IPS-11a (cell line): Measurements from ENCODE around the gene EEA1.
"Not testable (repeated sequence)": the region's sequence is repeated elsewhere in the genome, so short reads cannot be mapped to it uniquely, and the experiment has no call there.

Experiments used
- H3K4me3 ChIP-seq: one replicate; pipeline ENCODE4 v1.5.1; 2013; ENCODE audit warnings: low read depth, low read length, control low read depth

Gene EEA1

GRCh38 chr12:92756898-92757596 is 172.0 kb downstream of the EEA1 start:
- H3K4me3 ChIP-seq, result no peak overlapping the region

DNA sequence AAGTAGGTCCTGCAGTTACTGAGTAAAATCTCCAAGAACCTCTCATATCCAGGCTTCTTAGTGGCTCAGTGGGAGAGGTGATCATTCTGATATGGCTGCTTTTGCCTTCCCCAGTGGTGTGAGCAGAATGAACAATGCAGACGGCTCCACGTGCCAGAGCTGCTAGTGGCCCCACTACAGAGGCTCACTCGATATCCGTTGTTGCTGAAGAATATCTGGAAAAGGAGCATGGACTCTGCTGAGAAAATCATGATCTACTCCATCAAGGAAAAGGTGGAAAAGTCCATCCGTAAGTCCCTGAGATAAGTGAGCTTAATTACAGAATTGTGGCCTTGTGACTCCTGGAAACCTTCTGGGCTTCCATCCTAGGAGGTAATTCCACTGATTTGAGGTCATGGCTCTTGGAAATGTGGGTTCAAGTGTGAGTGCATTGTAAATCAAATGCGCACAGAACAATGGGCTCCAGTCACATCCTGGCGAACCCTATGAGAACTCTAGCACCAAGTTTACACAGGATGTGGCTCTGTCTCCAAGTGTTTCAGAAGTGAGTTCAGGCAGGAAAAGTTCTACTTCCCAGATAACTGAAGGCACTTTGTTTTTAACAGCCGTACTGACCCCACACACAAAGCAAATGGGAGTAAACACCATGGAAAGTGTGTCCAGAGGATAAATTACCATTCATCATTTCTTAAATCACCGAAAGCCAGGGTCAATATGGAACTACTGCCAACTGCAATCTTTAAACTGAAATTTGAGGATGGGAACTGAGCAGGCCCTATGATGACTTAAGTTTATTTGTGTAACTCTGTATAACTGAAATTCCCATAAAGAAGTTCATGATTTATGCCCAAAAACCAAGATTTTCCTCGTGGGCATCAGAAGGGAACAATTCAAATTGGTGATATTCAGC is 174.9 kb downstream of the EEA1 start:
- no peak overlapping the region for H3K4me3 ChIP-seq

GRCh38 chr12:92749691-92750090 is 179.4 kb downstream of the EEA1 start:
- not testable (repeated sequence) for H3K4me3 ChIP-seq

GRCh38 chr12:92747151-92747550 is 181.9 kb downstream of the EEA1 start:
- no peak overlapping the region for H3K4me3 ChIP-seq

GRCh38 chr12:92745856-92746550 is 183.1 kb downstream of the EEA1 start:
- H3K4me3 ChIP-seq, result no peak overlapping the region

- H3K4me3 ChIP-seq, result no peak overlapping the region
Measured at GRCh38 chr12:92743026-92743425, 186.1 kb downstream of the EEA1 start.

DNA sequence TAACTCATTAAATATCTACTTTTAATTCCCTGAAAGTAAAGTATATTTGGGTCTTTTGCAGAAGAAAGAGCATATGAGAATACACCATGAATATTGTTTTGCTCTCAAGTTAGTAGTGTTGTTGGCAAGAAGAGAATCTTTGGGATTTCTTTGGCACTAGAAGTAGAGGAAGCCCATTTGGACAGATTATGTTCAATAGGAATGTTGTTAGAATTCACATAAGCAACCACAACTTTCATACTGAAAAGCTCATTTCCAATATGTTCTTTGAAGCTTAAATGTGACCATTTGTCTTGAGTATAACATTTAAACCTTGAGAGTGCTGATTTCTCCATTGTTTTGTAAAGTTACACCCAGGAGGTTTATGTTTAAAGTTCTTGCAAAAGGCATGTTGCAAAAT is 188.7 kb downstream of the EEA1 start:
- no peak overlapping the region for H3K4me3 ChIP-seq

DNA sequence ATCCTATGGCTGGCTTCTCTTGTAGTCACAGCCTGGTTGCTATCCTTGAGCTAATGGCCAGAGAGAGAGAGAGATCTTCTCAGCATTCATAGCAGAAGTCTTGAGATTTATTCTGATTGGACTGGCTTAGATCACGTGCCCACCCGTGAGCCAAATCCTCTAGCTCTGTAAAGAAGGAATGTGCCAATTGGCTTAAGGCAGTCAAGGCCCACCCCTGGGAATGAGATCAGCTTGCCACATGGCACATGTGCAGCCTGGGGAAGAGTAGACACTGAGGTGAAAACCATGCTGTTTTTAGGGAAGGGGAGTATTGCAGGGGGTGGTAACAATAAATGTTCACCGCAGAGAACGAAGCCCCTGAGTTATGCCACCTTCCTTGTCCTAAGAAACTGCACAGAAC is 190.0 kb downstream of the EEA1 start:
- H3K4me3 ChIP-seq, result no peak overlapping the region

DNA sequence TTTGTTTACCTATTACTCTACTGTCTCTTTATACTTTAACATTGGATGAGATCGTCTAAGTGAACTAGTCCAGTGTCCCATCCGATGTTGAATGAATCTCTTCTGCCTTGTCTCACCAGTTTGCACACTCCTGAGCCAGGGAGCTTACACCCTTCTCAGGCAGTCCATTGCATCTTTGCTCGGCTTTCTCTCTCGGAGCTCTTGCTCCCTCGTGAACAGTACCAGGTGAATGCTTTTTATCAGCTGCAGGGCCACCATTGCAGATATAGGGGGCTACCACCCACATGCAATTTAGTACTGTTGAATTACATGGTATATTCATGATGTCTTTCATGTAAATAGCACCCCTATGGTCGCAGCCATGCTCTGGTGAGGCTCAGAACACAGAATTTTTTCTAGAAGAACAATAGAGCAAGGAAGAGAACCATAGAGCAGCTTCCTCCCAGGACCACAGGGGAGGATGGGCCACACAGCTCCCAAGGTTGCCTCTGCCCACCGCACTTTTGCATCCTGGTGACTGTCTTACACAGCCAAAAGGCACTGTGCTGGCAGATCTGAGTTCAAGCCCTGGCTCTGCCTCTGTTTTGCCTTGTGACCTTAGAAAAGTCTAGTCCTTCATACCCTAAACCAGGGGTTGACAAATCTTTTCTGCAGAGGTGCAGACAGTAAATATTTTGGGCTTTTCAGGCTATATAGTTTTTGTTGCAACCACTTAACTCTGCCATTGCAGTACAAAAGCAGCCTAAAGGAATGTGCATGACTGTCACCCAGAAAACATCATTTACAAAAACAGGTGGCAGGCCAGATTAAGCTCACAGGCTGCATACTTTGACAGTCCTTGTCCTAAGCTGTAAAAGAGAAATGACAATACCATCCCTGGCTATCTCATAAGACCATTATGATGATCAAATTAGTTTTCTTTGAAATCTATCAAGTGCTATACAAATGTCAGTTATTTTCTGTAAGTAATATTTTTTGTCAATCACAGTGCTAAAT is 190.9 kb downstream of the EEA1 start:
- H3K4me3 ChIP-seq, result no peak overlapping the region

DNA sequence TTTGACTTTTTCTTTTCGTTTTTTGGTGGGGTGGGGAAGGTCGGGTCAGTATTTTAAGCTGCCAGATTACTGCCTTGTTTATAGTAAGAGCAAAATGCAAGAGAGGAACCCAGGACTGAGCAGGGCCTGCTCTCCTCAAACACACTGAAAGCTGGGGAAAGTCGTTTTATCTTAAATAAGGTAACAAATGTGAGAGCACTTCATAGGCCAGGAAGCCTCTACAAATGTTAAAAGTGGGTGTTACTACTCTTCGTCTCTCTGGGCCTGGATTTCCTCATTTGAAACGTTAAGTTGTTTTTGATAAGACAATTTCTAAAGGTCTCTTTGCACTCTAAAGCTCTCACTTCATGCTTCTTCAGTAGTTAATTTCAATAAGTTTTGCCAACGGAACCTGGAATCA is 192.5 kb downstream of the EEA1 start:
- no peak overlapping the region for H3K4me3 ChIP-seq

DNA sequence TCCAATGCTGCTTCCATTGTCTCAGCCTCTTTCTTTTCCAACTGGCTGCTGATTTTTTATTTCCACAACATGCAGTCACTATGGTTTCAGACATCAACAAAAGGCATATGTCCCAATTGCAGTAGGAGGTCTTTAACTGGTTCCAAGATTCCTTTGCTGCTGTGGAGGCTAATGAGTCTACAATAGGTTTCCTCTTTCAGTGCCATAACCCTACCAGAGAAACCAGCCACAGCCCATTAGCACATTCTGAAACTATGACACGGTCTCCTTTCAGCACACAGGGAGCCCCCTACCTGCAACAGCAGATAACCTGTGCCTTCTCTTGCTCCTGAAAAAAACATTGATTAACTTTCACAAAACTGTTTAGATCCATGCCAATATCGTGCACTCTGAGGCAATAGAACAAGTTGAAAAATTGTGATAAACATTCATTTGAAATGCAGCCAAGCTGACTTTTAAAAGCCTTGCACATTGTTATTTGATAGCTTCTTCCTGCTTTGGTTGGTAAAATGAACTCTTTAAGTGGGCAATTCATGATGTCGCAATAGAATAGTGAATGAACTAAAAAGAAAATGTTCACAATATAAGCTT is 193.9 kb downstream of the EEA1 start:
- no peak overlapping the region for H3K4me3 ChIP-seq

- H3K4me3 ChIP-seq, result no peak overlapping the region
Measured at GRCh38 chr12:92733661-92734060, 195.4 kb downstream of the EEA1 start.

DNA sequence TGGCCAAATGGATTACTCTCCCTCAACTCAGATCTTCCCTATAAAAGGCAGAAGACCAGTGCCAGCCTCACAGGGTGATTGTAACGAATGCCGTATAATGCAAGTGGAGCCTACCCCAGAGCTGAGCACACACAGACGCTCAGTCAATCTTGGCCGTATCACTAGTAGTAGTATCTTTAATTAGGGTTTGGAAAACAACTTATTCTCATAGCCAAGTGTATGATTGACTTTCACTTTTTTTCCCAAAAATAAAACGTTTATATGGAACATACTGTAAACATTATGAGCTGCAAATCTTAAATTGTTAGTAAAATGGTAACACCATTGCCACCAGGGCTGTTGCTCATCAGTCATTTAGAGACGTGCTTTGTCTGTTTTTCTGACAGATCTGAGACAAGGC is 195.9 kb downstream of the EEA1 start:
- no peak overlapping the region for H3K4me3 ChIP-seq

DNA sequence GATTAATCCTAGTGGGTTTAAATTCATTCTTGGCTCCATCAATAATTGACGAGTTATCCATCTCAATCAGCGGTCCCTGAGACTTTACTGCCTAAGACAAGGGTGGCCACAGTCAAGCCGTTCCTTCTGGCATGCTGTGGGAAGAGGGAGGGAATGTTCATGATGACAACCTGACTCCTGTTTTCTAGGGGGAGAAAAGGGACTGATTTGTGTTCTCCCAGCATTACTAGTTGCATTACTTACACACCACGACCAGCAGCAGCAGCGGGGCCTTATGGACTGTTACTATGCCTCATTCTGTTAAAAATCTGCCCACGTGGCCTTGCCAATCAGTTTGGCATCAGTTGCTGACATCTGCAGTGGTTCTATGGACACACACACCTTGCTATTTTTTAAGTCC is 196.4 kb downstream of the EEA1 start:
- H3K4me3 ChIP-seq, result no peak overlapping the region

DNA sequence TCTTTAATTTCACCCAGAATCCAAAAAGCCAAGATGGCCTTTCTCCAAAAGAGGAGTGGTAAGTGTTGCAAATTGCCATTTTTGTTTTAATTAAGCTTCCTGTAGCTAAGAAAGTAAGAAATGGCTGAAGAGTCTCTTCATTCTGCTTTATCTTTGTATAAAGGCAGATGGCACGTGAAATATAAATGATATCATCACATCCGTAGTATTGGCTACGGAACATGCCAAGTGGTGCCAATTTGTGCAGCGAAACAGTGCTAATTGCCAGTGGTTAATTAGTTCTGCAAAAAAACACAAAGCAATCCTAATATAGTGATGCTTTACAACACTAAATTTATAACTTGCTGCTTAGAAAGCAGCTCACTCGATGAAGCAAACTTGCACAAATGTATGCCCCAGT is 196.9 kb downstream of the EEA1 start:
- no peak overlapping the region for H3K4me3 ChIP-seq

- no peak overlapping the region for H3K4me3 ChIP-seq
Measured at GRCh38 chr12:92730758-92731157, 198.3 kb downstream of the EEA1 start.

- H3K4me3 ChIP-seq, result no peak overlapping the region
Measured at GRCh38 chr12:92729773-92730305, 199.3 kb downstream of the EEA1 start.

DNA sequence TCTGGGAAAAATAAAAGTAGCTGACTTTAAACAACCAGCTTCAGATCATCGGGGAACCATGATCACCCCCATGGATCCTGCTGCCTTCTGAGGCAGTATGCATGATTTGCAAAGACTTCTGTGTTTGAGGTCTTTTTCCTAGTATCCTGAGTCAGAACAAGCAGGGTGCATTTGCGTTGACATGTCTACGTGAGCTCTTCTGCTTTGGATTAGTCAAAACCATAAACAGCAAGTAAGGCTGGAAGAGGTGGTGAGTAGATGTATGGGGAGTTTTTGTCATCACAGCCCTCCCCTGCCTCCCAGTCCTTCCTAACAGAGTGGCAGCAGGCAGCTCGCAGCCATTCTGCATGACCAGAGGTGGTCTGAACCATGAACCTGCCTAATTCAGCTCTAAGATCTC is 202.2 kb downstream of the EEA1 start:
- no peak overlapping the region for H3K4me3 ChIP-seq

GRCh38 chr12:92722897-92723296 is 206.2 kb downstream of the EEA1 start:
- H3K4me3 ChIP-seq, result no peak overlapping the region

DNA sequence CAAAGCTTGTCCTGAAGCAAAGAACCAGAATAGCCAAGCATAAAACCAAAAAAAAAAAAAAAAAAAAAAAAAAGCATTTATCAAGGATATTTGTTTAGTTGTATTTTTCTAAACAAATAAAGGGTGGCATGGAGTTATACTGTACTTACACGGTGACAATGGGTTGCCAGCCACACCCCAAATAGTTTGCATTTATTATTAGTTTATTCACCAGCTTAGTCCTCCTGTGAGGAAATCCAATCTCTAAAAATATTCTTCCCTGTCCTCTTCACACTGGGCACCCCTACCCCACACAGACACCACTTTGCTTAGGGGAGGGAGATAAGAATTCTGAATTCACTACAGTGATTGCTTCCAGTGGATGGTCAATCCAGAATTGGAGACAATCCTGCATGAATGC is 207.4 kb downstream of the EEA1 start:
- no peak overlapping the region for H3K4me3 ChIP-seq
